ENCODE measurements around the gene GFM1. TPM values are rescaled to one million over a fixed set of nuclear protein-coding genes. Genes with fewer than 3 reads are reported as not detected.
A peak's percentile ranks its signal among the peaks of the same experiment; 100 is the strongest.

The GFM1 gene
- total RNA-seq, 4 donors from 2014 or later = 27.2 to 66.6 (median 44.5) TPM

DNA sequence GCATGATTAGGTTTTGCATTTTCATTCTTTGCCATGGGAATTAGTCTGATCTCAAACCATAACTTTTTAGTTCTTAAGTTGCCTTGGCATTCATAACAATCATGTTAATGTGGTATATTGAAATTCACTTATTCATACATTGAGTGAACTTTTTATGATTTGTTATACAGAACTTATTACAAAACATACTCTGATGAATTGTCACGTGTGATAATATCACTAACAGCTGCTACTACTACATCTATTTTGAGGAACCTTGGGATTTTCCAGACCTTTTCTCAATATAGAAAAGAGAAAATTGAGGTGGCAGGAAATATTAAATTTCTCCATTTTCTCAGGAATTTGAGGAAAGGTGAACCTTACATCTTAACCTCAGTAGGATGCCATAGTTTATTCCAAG, 18.9 kb downstream of the GFM1 start:
- H3K9me3 ChIP-seq = no peaks in the 10 kb centered on the region
- no peak for DNase-seq
- H3K27me3 ChIP-seq = no peaks in the 10 kb centered on the region
- no peak overlapping the region for H3K4me3 ChIP-seq
- no peak overlapping the region for H3K27ac ChIP-seq
- H3K4me1 ChIP-seq = peaks cover 0 to 5% (median 0%) of the 10 kb centered on the region in 4 donors
- peaks cover 0 to 66% (median 0%) of the 10 kb centered on the region in 3 donors for H3K36me3 ChIP-seq
- TF ChIP-seq, protein P1, sequence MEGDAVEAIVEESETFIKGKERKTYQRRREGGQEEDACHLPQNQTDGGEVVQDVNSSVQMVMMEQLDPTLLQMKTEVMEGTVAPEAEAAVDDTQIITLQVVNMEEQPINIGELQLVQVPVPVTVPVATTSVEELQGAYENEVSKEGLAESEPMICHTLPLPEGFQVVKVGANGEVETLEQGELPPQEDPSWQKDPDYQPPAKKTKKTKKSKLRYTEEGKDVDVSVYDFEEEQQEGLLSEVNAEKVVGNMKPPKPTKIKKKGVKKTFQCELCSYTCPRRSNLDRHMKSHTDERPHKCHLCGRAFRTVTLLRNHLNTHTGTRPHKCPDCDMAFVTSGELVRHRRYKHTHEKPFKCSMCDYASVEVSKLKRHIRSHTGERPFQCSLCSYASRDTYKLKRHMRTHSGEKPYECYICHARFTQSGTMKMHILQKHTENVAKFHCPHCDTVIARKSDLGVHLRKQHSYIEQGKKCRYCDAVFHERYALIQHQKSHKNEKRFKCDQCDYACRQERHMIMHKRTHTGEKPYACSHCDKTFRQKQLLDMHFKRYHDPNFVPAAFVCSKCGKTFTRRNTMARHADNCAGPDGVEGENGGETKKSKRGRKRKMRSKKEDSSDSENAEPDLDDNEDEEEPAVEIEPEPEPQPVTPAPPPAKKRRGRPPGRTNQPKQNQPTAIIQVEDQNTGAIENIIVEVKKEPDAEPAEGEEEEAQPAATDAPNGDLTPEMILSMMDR (IDR thresholded peaks at IDR 0.05) = no peak
- TF ChIP-seq POLR2A (IDR thresholded peaks at IDR 0.05) = no peak

DNA sequence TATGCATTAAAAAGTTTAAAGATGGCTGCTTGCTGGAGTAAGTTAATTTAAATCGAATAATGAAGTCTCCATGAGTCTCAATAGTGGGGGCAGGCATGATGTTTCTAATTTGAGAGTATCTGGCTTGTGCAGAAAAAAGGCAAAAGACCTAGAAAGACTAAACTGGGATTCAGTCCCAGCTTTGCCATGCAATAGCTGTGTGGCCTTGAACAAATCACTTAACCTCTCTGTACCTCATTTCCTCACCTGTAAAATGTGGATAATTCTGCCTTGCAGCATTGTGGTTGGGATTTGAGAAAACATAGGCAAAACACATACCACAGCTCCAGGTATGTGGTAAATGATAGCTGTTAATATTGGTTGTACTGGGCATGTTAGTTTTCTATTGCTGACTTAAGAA, 19.5 kb downstream of the GFM1 start:
- H3K9me3 ChIP-seq = no peaks in the 10 kb centered on the region
- TF ChIP-seq, protein P1 (IDR thresholded peaks at IDR 0.05) = no peak
- H3K36me3 ChIP-seq = peaks cover 0 to 64% (median 0%) of the 10 kb centered on the region in 3 donors
- H3K27me3 ChIP-seq = no peaks in the 10 kb centered on the region
- DNase-seq = no peak
- no peak overlapping the region for H3K27ac ChIP-seq
- no peak overlapping the region for H3K4me3 ChIP-seq
- peaks cover 0 to 5% (median 0%) of the 10 kb centered on the region in 4 donors for H3K4me1 ChIP-seq

DNA sequence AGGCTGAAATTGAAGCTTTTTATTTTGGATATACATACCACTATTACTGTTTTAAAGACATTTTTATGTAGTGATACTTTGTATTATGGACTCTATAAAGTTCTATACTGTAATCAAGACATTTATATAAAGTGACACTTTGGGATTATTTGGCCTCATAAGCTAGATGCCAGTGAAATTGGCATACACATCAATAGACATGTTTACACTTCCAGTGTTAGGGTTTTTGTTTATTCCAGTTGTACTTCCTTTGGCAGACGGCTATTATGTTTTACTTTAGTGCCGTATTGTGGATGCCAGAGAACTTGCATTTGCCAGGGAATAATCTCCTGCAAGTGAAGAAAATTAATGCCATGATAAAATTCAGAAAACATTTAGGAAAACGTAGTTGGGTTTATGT, 22.1 kb downstream of the GFM1 start:
- H3K9me3 ChIP-seq = no peaks in the 10 kb centered on the region
- no peak for DNase-seq
- peaks cover 0 to 9% (median 3%) of the 10 kb centered on the region in 4 donors for H3K4me1 ChIP-seq
- no peak overlapping the region for H3K27ac ChIP-seq
- TF ChIP-seq, protein P1 (IDR thresholded peaks at IDR 0.05) = no peak
- no peak for TF ChIP-seq POLR2A (IDR thresholded peaks at IDR 0.05)
- H3K36me3 ChIP-seq = peaks cover 0 to 56% (median 0%) of the 10 kb centered on the region in 3 donors
- H3K4me3 ChIP-seq = no peak overlapping the region
- no peaks in the 10 kb centered on the region for H3K27me3 ChIP-seq

DNA sequence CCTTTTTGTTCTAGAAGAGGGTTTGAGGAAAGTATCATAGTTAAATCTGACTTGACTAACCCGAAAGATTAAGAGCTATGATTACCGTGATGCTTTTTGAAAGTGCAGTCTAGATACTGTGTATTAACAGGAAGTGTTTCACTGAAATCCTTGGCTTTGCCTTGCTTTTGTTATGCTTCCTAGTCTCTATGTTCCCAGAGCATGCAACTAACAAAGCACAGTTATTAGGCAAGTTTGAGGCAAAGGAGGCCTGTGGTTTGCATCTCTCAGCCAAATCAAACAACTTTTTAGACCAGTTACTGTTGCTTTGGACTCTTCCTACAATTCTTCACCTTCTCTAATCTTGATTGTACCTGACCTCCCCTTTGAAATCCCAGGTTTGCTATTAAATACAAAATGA, 24.2 kb downstream of the GFM1 start:
- H3K4me3 ChIP-seq = no peak overlapping the region
- H3K9me3 ChIP-seq = no peaks in the 10 kb centered on the region
- no peak overlapping the region for H3K27ac ChIP-seq
- no peak for TF ChIP-seq POLR2A (IDR thresholded peaks at IDR 0.05)
- TF ChIP-seq, protein P1 (IDR thresholded peaks at IDR 0.05) = no peak
- no peaks in the 10 kb centered on the region for H3K27me3 ChIP-seq
- H3K36me3 ChIP-seq = peaks cover 0 to 41% (median 0%) of the 10 kb centered on the region in 3 donors
- H3K4me1 ChIP-seq = peaks cover 0 to 9% (median 2%) of the 10 kb centered on the region in 4 donors
- DNase-seq = no peak

DNA sequence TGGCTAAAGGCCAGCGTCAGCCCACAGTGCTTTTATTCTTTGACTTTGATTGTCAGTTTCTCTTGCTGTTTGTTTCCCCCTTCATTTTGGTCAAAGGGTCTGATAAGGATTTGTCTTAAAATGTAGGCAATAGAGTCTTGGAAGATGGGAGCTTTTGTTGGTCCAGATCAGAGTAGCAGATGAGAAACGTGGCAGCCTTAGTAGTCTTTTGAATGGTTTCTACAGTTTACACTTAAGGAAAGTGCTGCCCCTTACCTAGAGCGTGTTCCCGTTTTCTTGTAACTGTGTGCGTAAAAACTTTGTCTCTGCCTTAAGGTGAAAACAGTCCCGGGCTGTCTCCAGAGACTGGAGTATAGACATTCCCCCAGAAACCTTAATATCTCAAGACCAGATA, 27.5 kb downstream of the GFM1 start:
- no peak for DNase-seq
- Histone ChIP-seq H3K27ac (peak overlapping the region; percentile 64 to 92 (median 78)), H3K4me1 (peaks cover 0 to 9% (median 2%) of the 10 kb centered on the region in 4 donors), H3K4me3 (peak overlapping the region; percentile 45 to 80 (median 54)), H3K27me3 (no peaks in the 10 kb centered on the region), H3K9me3 (no peaks in the 10 kb centered on the region), H3K36me3 (peaks cover 0 to 24% (median 0%) of the 10 kb centered on the region in 3 donors)
- TF ChIP-seq, protein P1 (IDR thresholded peaks at IDR 0.05) = no peak
- no peak for TF ChIP-seq POLR2A (IDR thresholded peaks at IDR 0.05)
